ENCODE measurements around the gene NEK6.

The NEK6 gene

DNA sequence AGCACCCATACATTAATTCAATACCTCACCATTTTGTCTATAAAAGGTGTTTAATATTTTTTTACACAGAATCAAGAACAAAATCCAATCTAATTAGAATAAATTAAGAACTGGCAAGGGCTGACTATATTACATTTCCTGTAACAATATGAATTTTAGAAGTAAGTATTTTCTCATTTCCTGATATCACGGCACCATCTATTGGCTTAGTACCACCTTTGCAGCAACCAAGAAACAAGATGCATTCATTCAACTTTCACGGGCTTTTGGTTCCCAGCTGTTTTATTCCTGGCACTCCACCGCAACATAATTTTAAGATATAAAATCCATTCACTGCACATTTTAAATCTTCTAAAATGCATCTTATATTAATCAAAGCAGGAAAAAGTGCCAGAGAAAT lies 136.8 kb downstream of the NEK6 start:
- Histone ChIP-seq H3K9me3 (no peaks in the 10 kb centered on the region), H3K4me1 (peaks cover 0 to 27% (median 10%) of the 10 kb centered on the region in 4 donors), H3K4me3 (no peak overlapping the region), H3K27me3 (no peaks in the 10 kb centered on the region), H3K36me3 (peaks cover 0 to 6% (median 5%) of the 10 kb centered on the region in 3 donors), H3K27ac (no peak overlapping the region)
- intact Hi-C loops (cut with DNase I; ENCODE audit: low total_unique reads): no loop called here
- DNase-seq: no peak
- TF ChIP-seq, protein P1, sequence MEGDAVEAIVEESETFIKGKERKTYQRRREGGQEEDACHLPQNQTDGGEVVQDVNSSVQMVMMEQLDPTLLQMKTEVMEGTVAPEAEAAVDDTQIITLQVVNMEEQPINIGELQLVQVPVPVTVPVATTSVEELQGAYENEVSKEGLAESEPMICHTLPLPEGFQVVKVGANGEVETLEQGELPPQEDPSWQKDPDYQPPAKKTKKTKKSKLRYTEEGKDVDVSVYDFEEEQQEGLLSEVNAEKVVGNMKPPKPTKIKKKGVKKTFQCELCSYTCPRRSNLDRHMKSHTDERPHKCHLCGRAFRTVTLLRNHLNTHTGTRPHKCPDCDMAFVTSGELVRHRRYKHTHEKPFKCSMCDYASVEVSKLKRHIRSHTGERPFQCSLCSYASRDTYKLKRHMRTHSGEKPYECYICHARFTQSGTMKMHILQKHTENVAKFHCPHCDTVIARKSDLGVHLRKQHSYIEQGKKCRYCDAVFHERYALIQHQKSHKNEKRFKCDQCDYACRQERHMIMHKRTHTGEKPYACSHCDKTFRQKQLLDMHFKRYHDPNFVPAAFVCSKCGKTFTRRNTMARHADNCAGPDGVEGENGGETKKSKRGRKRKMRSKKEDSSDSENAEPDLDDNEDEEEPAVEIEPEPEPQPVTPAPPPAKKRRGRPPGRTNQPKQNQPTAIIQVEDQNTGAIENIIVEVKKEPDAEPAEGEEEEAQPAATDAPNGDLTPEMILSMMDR (IDR thresholded peaks at IDR 0.05): no peak

DNA sequence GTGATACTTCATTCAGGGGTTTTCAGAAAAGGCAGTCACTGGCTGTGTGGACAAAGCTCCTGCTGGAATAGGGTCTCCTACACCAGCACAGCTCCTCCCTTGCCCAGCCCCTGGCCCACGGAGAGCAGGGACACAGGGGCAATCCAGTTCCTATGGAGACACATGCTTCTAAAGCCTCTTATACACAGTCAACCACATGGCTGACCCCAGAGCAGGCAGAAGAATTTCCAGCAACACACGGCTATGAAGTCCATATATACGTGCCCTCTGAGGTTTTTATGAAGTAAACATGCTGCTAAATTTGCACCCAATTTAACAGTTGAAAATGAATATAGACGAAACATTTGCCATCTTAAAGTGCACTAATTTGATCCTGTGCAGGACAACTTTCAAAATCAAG lies 138.1 kb downstream of the NEK6 start:
- Histone ChIP-seq H3K36me3 (peaks cover 0 to 6% (median 5%) of the 10 kb centered on the region in 3 donors), H3K27ac (no peak overlapping the region), H3K4me3 (no peak overlapping the region), H3K9me3 (no peaks in the 10 kb centered on the region), H3K4me1 (peaks cover 0 to 36% (median 11%) of the 10 kb centered on the region in 4 donors), H3K27me3 (no peaks in the 10 kb centered on the region)
- TF ChIP-seq, protein P1 (IDR thresholded peaks at IDR 0.05): no peak
- DNase-seq: no peak
- intact Hi-C loops (cut with DNase I; ENCODE audit: low total_unique reads): no loop called here

DNA sequence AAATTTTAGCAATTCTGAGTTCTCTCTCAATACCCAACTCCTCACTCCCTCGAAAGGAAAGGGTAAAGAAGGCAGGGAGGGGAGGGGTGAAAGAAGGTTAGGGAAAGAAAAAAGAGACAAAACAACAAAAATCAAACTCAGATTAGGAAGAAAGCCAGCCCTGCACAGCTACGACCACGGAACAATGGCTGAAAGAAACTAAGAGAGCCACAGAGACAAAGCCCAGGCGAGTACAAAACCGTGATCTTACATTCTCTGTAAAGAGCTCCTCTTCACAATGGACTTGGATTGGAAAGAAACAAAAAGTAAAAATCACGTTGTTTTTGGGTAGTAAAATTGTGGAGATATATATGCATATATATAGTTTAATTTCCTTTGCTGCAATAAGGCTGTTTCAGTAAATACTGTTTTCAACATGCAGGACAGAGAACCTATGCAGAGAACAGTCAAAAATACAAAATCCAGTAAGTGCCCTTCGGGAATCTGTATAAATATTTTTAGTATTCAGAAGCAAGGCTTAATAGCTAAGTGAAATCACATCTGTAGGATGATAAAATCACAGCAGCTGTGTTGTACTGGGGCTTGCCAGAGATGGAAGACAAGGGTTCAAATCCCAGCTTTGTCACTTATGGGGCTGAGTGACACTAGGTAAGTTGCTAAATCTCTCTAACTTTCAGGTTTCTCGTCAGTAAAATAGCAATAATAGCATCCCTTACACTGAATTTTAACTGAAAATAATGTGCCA lies 140.6 kb downstream of the NEK6 start:
- Histone ChIP-seq H3K27ac (no peak overlapping the region), H3K36me3 (peaks cover 6 to 28% (median 12%) of the 10 kb centered on the region in 3 donors), H3K27me3 (no peaks in the 10 kb centered on the region), H3K9me3 (no peaks in the 10 kb centered on the region), H3K4me1 (peaks cover 0 to 23% (median 4%) of the 10 kb centered on the region in 4 donors), H3K4me3 (no peak overlapping the region)
- TF ChIP-seq, protein P1 (IDR thresholded peaks at IDR 0.05): no peak
- intact Hi-C loops (cut with DNase I; ENCODE audit: low total_unique reads): no loop called here
- DNase-seq: no peak

DNA sequence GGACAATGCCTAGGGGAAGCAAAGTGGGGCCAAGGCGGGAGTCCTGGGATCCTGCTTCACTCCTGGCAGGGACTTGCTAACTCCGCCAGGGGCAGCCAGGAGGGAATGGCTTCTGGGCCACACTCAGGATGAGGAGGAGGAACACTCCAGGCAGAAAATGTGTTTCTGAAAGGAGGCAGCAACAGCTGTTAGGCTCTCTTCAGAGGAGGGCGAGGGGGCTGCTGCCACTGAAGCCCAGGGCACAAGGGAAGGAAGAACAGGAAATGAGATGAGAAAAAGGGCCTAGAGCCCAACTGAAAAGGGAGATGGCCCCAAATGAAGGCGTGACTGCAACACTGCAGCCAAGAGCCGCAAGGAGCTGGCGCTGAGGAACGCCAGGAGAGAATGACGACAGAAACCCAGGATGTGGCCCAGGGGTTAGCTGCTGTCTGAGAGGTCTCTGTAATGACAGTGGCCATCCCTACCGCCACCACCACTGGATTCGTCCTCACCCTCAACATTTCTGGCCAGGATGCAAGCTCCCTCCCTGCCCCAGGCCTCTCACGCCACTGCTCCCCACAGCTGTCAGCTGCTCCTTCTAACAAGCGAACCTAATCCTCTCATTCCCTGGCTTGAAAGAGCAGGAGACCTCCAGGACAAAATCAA lies 141.7 kb downstream of the NEK6 start:
- Histone ChIP-seq H3K36me3 (peaks cover 16 to 39% (median 23%) of the 10 kb centered on the region in 3 donors), H3K9me3 (no peaks in the 10 kb centered on the region), H3K27me3 (no peaks in the 10 kb centered on the region), H3K4me3 (no peak overlapping the region), H3K27ac (no peak overlapping the region), H3K4me1 (peaks cover 0 to 23% (median 4%) of the 10 kb centered on the region in 4 donors)
- DNase-seq: peak; percentile 37 to 63
- TF ChIP-seq, protein P1 (IDR thresholded peaks at IDR 0.05): no peak
- intact Hi-C loops (cut with DNase I; ENCODE audit: low total_unique reads): no loop called here

DNA sequence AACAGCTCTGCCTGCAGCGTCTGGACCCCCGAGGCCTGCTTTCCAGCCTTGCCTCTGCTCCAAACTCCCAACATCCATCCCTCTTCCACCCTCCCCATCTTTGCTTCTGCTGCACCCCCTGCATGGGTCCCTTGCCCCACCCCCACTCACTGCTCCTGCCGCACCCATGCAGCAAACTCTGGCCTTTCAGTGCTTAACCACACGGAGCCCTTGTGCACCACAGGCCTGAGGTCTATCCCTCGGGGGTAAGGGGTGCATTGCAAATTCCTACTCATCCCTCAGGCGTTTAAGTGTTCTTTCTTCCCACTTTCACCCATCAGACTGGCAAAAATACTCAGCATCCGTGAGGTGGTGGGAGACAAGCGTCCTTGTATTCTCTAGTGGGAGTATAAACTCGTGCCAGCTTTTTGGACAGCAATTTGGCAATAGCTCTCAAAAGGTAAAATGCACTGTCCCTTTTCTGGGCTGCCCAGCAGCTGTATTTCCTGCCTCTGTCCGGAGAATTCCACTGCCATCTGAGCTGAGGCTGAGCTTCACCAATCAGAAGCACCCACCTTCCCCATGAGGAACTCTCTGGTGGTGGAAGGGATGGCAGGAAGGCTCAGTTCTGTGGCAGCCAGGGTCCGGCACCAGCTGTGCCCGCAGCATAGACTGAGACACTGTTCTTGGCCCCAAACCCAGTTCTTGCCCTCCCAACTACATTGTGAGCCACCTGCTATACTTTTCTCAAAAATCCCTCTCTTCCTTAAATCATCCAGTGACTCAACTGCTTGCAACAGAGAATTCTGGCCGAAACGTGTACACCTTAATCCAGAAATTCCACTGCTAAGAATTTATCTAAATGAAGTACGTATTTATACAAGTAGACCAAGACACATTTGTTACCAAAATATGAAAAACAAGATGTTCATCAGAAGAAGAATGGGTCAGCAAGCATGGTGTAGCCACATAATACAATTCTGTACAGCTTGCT lies 142.5 kb downstream of the NEK6 start:
- peaks cover 24 to 47% (median 31%) of the 10 kb centered on the region in 3 donors for H3K36me3 ChIP-seq
- H3K4me3 ChIP-seq: no peak overlapping the region
- H3K4me1 ChIP-seq: peaks cover 0 to 23% (median 4%) of the 10 kb centered on the region in 4 donors
- intact Hi-C loops (cut with DNase I; ENCODE audit: low total_unique reads): no loop called here
- no peak for DNase-seq
- no peaks in the 10 kb centered on the region for H3K9me3 ChIP-seq
- no peaks in the 10 kb centered on the region for H3K27me3 ChIP-seq
- no peak overlapping the region for H3K27ac ChIP-seq
- TF ChIP-seq, protein P1 (IDR thresholded peaks at IDR 0.05): no peak

Measured in tibial artery (tissue), 4 donors.